Heart right ventricle (tissue), 16 donors: ENCODE data around the gene NDUFC2. TPM values are rescaled to one million over a fixed set of nuclear protein-coding genes. Genes with fewer than 3 reads are reported as not detected.

Experiments used
- ATAC-seq, 8 donors: fragments of 200-7000 bp; cut with Tn5 transposase; one replicate each; pipeline ENCODE4 v1.9.1; 2020; ENCODE audit warnings: mild to moderate bottlenecking in 8 of 8, moderate library complexity in 8 of 8, moderate number of reproducible peaks in 1 of 8
- DNase-seq, 2 donors: peaks; one replicate each; pipeline ENCODE4 v3.0.0-alpha.2; 2020
- H3K27ac ChIP-seq, 10 donors: fragments of 200-600 bp; sonication (generic) in 2 of 10; one replicate each; pipeline versions ENCODE4 v1.5.0 to v1.8.0; 2020 to 2022; ENCODE audit warnings: mild to moderate bottlenecking in 3 of 10
- H3K27me3 ChIP-seq, 7 donors: fragments of 200-600 bp; one replicate each; pipeline ENCODE4 v1.8.0; 2021 to 2022; ENCODE audit warnings: mild to moderate bottlenecking in 2 of 7
- H3K36me3 ChIP-seq, 9 donors: fragments of 200-600 bp; sonication (generic) in 1 of 9; one replicate each; pipeline versions ENCODE4 v1.5.0 to v1.8.0; 2020 to 2022; ENCODE audit warnings: mild to moderate bottlenecking in 2 of 9
- H3K4me1 ChIP-seq, 9 donors: fragments of 200-600 bp; sonication (generic) in 1 of 9; one replicate each; pipeline versions ENCODE4 v1.5.0 to v1.8.0; 2020 to 2022; ENCODE audit warnings: mild to moderate bottlenecking in 4 of 9
- H3K4me3 ChIP-seq, 10 donors: fragments of 200-600 bp; sonication (generic) in 2 of 10; one replicate each; pipeline versions ENCODE4 v1.5.0 to v1.8.0; 2020 to 2022; ENCODE audit warnings: mild to moderate bottlenecking in 7 of 10, moderate library complexity in 2 of 10
- H3K9me3 ChIP-seq, 11 donors: fragments of 200-600 bp in 10 of 11; sonication (generic) in 2 of 11; one replicate each; pipeline versions ENCODE4 v1.5.0 to v1.8.0; 2013 to 2022; ENCODE audit warnings: mild to moderate bottlenecking in 2 of 11, control low read depth in 1 of 11, moderate library complexity in 1 of 11
- CTCF ChIP-seq, 9 donors: fragments of 200-600 bp; sonication (generic) in 2 of 9; IDR thresholded peaks; one replicate each; pipeline versions ENCODE4 v1.5.0 to v1.8.0; 2021 to 2022; ENCODE audit warnings: antibody characterized with exemption in 9 of 9, mild to moderate bottlenecking in 5 of 9, moderate library complexity in 1 of 9
- WGBS, 2 donors: extraction: QIAGEN DNeasy Blood & Tissue Kit; methylation state at CpG; one replicate each; pipeline ENCODE4 v1.1.7; 2013; ENCODE audit warnings: inconsistent platforms in 1 of 2; 5-methylcytosine and 5-hydroxymethylcytosine counted together
- intact Hi-C, 10 donors: fragments of 100-400 bp; cut with DNase I; formaldehyde crosslinking; loops; one replicate each; pipeline versions ENCODE4 v1.11.1 to v1.14.2; 2022
- polyA plus RNA-seq, 2 donors: library from polyadenylated mRNA; stranded (reverse); fragments of 200-250 nt; gene quantifications; one replicate each; pipeline ENCODE4 v1.2.3, GENCODE V29; 2013
- total RNA-seq, 10 donors: library from RNA; stranded (reverse); fragmentation: NEBNext Ultra II Directional in 3 of 10; extraction: Animal tissue kit (Norgen Biotek cat#: 25700) in 3 of 10; gene quantifications; one replicate each; pipeline versions ENCODE4 v1.2.1 to v1.2.4, GENCODE V29; 2021 to 2023
- donor health status: Arrhythmogenic right ventricular cardiomyopathy.
- donor health status: ischemic (EF 13 %, LVEDD 7.1; RV severe dilation, severe dysfunction).
- donor health status: healthy with polysubstance abuse.
- donor health status: DM: no; HTN: yes; CAD: no.
- donor health status: DM: no; HTN: no; CAD: no.
- donor health status: ischemic (EF 25% LVEDD 6.9; RV normal size, moderate dysfunction).
- donor health status: ischemic (EF 25% LVEDD 5.7; RV mildly dilated, moderate dysfunction).
- donor health status: healthy.
- donor health status: DM: yes; HTN: yes; CAD: no.
- donor health status: Ischemic cardiomyopathy.
- donor health status: ischemic (EF 35%, LVEDD 5.7; RV mildly dilated, moderate dysfunction).
- donor health status: nonischemic (EF 11% LVEDD 7.7; RV severe dilation, severe dysfunction).
- donor health status: DM: yes; HTN: yes; CAD: no.
- donor health status: PGD.
- donor health status: ischemic (EF 29% LVEDD 5.4; RV normal size, mild dysfunction).
- donor health status: nonischemic (EF 23%, LVEDD 6.1; RV moderate dilation, normal function).

NDUFC2 gene
- total and polyA plus RNA-seq, 12 donors, result 69.7 to 400 (median 275) TPM

GRCh38 chr11:78057462-78058055 is 22.1 kb downstream of the NDUFC2 start:
- Histone ChIP-seq H3K27me3 (no peaks in the 10 kb centered on the region), H3K4me1 (peaks cover 0 to 16% (median 3%) of the 10 kb centered on the region in 9 donors), H3K36me3 (no peaks in the 10 kb centered on the region), H3K9me3 (no peaks in the 10 kb centered on the region), H3K4me3 (no peak overlapping the region), H3K27ac (no peak overlapping the region)
- DNase-seq (no peak), ATAC-seq (no peak)
- WGBS, 2 donors, result 82 to 84% methylated on average over 10 of the region's 10 CpGs
- TF ChIP-seq CTCF (IDR thresholded peaks at IDR 0.05), result no peak
- intact Hi-C loops, result no loop called here

- DNase-seq, result no peak
- intact Hi-C loops, result no loop called here
- H3K9me3 ChIP-seq, result no peaks in the 10 kb centered on the region
- 27 to 40% methylated on average over 3 of the region's 3 CpGs for WGBS, 2 donors
- H3K36me3 ChIP-seq, result no peaks in the 10 kb centered on the region
- ATAC-seq, result no peak
- no peaks in the 10 kb centered on the region for H3K27me3 ChIP-seq
- H3K27ac ChIP-seq, result no peak overlapping the region
- peaks cover 0 to 7% (median 0%) of the 10 kb centered on the region in 9 donors for H3K4me1 ChIP-seq
- no peak overlapping the region for H3K4me3 ChIP-seq
- no peak for TF ChIP-seq CTCF (IDR thresholded peaks at IDR 0.05)
These were observed 23.6 kb downstream of the NDUFC2 start for GRCh38 chr11:78056093-78056492.

- H3K9me3 ChIP-seq, result no peaks in the 10 kb centered on the region
- ATAC-seq (peak in 1 of 8 donors; percentile 41), DNase-seq (no peak)
- peaks cover 0 to 11% (median 0%) of the 10 kb centered on the region in 9 donors for H3K4me1 ChIP-seq
- intact Hi-C loops, result no loop called here
- WGBS, 2 donors, result 93 to 95% methylated on average over 4 of the region's 4 CpGs
- TF ChIP-seq CTCF (IDR thresholded peaks at IDR 0.05), result no peak
- H3K27ac ChIP-seq, result no peak overlapping the region
- no peak overlapping the region for H3K4me3 ChIP-seq
- no peaks in the 10 kb centered on the region for H3K36me3 ChIP-seq
- H3K27me3 ChIP-seq, result no peaks in the 10 kb centered on the region
These were observed 24.7 kb downstream of the NDUFC2 start for GRCh38 chr11:78054971-78055370.

GRCh38 chr11:78050964-78051831 is 28.5 kb downstream of the NDUFC2 start:
- H3K4me1 ChIP-seq, result peaks cover 0 to 15% (median 3%) of the 10 kb centered on the region in 9 donors
- H3K4me3 ChIP-seq, result no peak overlapping the region
- no peaks in the 10 kb centered on the region for H3K27me3 ChIP-seq
- intact Hi-C loops, result no loop called here
- no peaks in the 10 kb centered on the region for H3K36me3 ChIP-seq
- 76 to 83% methylated on average over 6 of the region's 6 CpGs for WGBS, 2 donors
- no peak for DNase-seq
- no peak for TF ChIP-seq CTCF (IDR thresholded peaks at IDR 0.05)
- H3K9me3 ChIP-seq, result no peaks in the 10 kb centered on the region
- no peak for ATAC-seq
- H3K27ac ChIP-seq, result no peak overlapping the region
